ENCODE measurements around the gene SCN11A.
A peak's percentile ranks its signal among the peaks of the same experiment; 100 is the strongest.

Gene SCN11A

DNA sequence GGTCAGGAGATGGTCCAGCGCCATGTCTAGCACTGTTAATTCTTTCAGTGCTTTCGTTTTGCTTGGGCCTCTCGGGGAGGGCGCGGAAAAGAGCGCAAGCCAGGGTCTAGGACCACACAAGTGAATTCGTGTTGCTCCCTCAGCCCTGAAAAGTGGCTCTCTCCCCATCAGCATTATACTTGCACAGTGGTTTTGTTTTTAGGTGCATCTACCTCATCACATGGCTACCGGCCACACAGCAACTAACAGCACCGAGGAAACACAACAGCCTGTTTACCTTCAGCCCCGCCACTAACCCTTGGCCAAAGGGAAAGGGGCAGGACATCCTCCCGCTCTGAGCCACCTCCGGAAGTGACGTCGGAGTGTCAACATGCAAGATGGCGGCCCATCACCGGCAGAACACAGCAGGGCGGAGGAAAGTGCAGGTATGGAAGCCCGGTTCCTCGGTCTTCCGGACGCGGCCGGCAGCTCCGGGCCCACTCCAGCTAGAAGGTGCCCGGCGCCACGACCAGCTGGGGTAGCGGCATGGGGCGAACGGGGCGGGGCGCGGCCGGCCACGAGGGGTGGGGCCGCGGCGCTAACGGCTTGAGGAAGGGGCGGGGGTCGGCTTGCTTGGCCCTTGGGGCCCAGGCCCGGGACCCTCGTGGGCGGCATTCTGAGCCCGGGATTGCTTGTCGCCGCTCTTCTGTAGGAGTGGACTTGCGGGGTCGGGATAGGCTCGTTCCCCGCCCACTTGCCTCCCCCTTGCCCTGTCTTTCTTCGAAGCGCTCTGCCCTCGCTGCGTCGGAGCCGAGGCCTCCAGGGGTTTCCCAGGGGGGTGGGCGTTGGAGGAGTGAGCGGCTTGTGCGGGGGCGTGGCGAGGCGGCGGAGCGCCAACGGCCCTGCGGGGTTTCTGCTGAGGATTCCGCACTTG, at the start of gene SCN11A, which contains the start of gene WDR48:
TSS of gene SCN11A (minus strand) at position 296 of the 913 bp plus-strand sequence. CDS start 101,582 bp downstream, outside the sequence.
TSS of gene WDR48 (plus strand) at position 368 of the 913 bp plus-strand sequence. CDS start at position 378, 10 bp downstream.
- DNase-seq: peak; percentile 92

DNA sequence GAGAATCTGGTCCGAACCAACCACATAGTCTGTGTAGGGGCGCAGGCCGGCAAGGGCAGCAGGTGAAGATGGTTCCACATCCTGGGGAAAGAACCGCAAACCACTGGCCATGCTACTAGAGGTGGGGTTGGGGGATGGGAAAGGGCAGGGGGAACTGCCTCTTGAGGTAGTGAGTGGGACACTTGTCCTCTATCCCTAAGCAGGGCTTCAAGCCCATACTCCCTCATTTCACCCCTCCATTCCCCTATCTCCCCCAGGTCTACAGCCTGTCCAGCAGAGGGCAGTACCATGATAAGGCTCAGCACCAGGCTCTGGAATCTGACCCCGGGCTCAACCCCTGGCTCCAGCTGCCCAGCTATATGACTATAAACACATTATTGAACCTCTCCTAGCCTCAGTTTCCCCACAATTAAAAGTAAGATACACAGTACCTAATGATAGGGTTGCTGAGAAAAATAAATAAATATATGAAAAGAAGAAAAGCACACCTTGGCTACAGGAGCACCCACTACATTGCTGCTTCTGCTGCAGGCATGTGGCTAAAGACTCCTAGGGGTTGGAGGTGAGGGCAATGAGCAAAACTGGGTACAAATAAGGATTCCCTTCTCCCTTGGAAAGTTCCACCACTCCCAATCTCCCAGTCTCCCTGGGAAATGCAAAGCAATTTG, 49.4 kb upstream of the SCN11A start:
- peak; percentile 53 for DNase-seq

DNA sequence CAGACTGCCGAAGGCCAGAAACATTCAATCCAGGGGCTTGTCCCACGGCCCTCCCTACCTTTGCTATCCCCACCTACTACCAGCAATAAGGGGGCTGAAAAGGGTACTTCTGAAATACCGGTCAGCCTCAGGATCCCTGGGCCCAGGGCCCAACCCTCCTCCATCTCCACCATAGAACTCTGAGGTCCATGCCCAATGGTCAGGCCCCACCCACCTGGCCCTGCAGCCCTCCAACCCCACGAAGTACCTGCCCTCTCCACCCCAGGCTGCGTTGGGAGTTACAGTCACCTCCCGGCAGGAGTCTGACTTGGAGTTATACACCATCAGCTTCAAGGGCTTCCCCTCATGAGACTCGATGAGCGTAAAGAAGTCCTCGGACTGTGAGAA, 48.7 kb upstream of the SCN11A start:
- DNase-seq: no peak

DNA sequence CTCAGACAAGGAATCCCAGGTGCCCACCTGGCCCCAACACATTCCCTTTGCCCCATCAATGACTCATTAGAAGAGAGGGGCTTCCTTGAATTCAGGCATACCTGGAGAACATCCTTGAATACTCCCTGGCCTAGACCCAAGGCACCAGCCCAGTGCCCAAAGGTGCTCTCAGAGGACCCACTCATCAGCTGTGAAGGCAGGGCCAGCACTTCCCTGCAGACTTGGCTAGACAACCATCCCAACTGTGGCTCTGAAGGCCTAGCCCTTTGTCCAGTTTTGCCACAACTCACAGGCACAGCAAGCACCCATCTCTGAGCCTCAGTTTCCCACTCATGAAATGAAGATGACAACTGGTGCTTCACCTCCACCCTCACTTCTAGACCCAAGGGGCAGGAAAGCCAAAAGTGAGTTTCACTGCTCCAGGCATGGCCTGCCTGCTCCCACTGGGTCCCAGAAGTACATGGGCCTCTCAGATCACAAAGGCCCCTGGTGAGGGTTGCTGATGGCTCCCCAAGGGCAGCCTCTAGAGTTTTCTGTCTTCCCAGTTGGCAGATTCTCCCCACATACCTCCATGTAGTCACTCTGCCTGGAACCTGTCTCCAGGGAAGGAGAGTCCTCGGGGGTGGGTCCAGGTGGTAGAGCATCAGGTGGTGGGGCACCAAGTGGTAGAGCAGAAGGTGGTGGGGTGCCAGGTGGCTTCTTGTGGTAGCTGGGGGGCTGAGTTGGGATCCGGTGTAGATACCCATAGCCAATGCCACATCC, 48.2 kb upstream of the SCN11A start:
- DNase-seq: no peak

DNA sequence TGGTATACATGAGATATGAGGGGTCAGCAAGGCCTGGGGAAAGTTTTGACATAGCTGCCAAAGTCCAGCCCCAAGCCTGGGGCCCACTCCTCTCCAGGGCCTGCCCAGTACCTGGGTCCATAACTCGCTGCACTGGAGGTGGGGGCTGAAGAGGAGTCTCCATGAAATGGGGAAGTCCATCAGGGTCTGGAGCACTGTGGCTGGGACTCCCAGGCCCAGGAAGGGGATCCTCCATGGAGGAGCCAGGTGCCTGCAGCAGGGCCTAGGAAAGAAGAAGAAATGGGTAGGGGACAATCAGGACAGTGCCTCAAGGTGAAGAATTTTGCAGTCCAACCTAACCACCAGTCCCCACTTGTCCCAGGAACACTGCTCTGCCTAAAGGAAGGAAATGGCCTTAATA, 47.5 kb upstream of the SCN11A start:
- no peak for DNase-seq

DNA sequence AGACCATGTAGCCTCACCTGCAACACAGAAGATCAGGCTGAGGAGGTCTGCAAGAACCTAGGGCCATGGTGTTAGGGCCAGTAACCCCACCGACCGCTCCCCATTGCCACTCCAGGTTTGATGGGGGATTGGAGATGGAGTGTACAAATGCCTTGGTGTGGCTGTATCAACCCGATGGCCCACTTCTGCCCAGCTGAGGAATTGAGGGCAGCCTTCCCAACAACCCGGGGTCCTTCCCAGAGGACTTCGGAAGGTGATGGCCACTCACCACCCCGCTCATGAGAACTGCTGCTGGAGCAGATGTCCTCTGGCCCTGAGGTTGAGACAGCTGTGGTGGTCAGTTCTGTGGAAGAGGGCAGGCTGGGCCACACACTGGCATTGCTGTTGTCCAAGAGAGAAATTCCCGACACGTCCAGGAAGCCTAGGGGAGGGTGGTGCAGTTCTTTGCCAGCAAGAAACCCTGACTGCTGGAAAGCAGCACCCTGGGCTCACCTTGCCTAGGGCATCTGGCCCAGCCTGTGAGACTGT, 46.8 kb upstream of the SCN11A start:
- no peak for DNase-seq

DNA sequence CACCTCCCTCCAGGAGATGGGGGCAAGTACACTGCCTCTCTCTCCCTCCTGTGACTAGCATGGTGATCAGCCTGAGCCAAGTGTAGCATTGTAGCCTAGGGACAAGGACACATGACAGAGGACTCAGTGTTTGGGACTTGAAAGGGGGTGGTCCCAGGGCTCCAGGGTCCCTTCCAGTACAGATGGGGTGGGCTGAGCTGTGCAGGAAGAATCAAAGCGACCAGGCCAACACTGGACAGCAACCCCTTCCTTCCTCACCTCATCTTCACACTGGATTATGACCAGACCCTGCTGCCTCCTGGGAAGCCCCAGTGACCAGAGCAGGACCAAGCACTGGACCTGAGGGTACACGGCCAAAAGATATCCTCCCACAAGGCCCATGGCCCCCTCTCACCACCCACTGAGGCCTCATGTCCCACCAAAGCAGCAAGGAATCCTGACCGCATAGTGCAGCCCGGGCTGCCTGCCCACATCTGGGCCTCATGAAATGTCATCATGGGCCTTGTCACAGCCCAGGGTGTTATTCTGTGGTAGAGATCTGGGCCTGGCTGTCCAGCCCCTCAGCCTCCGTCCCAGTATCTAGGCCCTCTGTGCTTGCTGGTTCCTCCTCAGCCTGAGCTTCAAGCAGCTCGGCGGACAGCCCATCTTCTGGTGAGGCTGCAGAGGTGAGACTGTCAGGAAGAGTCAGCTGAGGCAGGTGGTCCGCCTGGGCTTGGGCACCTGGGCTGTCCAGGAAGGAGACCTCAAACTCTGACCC, 46.1 kb upstream of the SCN11A start:
- no peak for DNase-seq

DNA sequence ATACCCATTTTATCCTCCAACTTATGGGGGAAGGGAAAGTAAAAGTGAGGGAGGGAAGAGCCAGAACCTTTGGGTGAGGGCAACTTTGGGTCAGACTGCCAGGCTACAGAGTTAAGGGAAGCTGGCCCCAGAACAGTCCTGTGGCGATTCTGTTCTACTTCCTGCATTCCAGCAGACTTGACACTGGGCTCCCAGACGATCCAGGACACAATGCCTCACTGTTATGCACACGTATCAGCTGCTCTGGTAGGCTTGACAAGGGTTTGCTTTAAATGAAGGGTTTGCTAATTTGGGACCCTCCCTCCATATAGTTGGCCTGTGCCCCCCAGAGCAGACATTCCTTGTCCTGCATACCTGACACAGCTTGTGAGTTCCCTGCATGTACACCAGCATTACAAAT, 45.0 kb upstream of the SCN11A start:
- no peak for DNase-seq

DNA sequence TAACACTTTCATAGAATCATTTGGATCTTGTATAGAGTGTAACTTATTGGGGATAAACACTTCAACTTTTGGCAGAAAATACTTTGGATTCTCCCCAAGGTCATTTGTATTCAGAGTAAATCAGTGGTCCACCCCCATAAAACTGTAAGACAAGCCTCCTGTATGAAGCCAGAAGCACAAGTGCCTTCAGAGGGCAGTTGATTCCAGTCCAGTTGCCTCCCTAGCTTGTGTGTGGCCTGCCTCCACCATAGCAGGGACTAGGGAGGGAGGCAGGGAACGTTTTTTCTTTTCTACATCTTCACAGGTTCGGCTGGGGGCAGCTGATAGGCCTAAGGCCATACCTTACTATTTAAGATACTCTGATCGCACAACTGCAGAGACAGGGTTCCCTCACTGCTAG, 44.0 kb upstream of the SCN11A start:
- no peak for DNase-seq

DNA sequence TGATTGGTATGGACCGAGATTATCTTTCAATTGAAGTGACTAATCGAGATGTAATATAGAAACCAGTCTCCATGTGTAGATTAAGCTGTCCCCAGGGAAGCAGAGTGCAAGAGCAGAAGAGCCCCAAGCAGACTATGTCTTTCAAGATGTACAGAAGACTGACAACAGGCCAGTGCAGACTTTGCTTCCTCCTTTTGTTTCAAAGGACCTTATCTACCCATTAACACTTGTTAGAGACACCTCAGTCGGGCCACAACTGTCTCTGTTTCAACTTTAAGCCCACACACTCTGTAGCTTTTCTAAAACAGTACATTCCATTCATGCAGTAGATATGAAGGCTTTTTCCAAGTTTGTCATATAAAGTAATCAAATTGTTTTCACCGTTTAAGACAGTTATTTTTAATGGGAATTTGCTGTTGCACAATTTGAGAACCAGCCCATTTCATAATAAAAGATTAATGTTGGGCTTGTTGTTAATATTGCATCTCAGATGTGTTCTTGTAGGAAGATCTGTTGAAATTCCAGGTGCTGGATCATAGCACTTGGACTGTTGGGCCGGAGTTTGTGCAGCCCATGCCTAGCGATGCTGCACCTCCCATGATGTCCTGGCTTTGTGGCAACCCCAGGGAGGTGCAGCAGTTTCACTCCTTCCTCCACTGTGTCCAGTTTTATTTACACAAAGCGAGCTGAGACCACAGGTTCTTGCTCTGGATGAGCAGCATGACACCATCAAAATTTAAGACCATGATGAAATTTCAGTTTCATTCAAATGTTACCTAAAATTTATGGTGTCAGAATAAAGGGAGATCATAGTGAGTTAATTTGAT, 43.3 kb upstream of the SCN11A start:
- no peak for DNase-seq

DNA sequence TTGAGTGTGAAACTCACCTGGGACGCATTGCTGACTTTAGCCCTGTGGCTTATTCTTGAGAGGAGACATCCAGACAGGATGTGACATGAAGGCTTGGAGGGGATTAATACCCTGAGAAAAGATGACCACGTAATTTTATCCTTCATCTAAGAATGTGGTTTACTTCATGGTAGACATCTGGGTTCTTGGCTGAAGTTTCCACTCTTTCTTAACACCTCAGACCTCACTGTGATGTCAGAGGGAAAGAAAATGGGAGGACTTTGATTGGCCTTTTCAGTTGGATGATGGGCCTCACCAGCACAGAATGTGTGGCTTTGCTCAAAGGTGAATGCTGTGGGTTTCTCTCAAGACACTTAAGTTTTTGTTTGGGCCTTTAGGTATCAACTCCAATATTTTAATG, 39.2 kb upstream of the SCN11A start:
- DNase-seq: no peak

DNA sequence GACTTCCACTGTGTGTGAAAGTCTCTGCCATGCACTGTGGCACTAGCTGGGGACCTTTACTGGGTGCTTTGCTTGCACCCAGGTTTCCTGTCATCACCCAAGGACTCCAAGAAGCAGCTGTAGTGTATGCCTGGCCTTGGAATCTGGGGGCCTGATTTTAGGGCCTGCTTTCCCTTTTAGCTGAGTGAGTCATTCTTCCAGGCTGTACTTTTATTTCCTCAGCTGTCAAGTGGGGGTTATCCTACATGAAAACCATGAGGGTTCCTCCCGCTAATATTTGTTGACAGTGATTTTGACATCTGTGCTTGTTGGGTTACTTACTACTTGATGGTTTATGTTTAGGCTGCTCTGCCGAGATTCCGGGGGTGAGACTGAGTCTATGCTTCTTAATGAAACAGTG, 37.1 kb upstream of the SCN11A start:
- DNase-seq: no peak

DNA sequence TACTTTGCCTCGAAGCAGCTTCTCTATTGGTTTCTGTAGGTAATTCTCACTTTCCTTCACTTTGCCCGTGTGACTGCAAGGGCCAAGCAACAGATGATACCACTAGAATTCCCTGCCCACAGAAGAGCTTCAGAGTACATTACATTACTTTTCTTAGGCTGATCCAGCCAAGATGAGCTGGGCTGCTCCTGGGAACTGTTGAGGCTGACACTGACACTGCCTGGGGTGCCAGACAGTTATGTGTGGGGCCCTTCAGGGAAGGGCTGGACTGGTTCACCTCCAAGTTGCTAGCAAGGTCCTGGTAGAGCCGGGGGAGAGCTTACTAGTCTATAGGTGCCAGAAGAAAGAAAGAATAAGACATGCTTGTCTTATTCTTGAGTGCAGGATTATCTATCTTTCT, 36.7 kb upstream of the SCN11A start:
- DNase-seq: no peak

DNA sequence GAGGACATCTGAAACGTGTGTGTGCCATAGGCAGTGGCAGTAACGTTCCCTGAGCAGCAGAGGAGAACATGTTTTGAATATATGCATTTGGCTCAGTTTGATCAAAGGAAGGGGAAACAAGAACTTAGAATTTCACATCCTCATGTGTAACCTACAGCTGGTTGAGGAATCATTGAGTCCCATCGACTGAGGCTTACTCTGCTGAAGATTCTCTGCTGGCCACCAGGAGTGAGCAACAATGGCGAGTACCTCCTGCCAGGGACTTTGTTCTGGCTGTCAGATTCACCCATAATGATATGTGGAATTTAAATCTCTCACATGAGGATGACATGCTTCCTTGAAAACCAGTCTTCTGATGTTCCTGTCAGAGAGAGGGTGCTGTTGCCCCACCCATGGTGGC, 34.4 kb upstream of the SCN11A start:
- DNase-seq: no peak

DNA sequence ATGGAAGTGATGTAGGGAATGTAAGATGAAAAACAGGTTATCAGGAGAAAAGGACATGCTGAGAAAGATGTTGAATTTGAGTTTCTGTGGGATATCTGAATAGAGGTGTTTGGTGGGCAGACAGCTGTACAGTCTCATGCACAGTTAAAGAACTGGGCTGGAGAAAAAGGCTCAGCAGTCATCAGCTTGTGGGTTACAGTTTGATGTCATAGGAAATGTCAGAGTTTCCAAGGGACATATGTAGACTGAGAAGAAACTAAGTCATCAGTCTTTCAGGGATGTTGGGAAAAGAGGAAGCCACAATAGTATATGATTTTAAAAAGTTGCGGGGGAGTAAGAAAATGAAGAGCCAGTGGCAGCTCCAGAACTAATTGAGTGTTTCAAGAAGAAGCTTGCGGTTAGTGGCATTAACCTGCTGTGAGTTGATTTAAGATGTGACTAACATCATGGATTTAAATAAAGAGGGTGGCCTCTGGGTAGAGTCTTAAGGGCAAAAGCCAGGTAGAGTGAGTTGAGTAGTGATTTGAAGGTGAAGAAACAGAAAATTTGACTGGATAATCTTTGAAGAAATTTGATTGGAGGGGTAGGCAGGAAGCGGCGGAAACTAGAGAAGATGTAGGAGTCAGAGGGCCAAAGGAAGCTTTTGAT, 31.0 kb upstream of the SCN11A start:
- DNase-seq: no peak

DNA sequence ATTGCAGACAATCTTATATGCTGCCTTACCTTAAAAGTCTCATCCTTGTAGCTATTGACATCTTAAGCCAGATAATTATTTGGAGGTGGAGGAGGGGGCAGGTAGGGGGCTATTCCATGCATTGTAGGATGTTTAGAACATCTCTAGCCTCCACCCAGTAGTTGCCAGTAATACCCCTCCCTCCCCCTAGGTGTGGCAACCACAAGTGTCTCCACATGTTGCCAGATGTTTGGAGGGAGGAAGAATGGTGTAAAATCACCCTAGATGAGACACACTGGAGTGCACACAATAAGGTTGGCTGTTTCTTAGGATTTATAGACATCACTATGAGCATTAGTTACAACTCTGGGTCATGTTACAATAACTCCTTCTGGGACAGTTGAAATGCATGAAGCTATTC, 28.3 kb upstream of the SCN11A start:
- no peak for DNase-seq

DNA sequence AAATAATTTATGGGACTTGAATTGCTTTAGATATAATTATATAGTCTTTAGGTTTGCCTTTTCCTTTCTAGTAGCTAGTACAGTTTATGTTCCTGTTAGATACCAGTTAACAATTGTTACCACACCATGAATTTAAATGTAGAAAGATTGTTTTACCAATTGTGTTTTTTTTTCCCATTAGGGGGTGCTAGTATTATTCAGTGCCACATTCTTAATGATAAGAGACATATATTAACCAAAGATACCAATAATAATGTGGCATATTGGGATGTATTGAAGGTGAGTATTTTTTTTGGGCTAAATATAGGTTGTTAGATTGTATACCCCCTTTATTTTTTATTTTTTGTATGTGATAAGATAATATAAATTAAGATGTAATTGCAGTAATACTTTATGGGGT, 27.8 kb upstream of the SCN11A start:
- no peak for DNase-seq

DNA sequence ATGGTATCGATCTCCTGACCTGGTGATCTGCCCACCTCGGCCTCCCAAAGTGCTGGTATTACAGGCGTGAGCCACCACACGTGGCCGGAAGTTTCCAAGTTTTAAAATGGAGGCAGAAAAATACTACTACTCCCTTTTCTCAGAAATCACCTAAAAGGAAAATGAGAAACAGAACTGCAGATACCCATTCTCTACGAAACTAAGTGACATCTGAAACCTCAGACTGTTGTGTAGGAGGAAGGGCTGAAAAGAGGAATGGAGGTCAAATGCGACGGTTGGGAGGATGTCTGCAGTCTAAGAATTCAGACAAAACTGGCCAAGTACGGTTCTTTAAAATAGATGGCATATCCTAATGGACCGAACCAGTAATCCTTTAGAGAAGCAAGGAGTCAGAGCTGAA, 24.2 kb upstream of the SCN11A start:
- no peak for DNase-seq

DNA sequence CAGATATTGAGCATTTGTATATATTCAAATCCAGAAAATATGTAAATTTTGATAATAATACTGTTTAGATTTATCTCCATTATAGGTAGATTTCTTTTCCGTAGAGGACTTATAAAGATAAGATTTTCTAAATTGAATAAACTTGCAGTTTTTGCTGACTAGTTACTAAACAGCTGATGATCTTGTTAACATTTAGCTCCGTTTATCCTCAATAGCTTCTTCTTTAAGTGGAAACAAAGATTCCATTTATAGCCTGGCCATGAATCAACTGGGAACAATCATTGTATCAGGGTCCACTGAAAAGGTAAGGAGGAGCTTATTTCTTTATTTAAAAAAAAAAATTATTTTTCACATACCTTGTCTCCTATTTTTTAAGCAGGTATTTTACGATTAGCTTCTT, 16.8 kb upstream of the SCN11A start:
- DNase-seq: no peak

DNA sequence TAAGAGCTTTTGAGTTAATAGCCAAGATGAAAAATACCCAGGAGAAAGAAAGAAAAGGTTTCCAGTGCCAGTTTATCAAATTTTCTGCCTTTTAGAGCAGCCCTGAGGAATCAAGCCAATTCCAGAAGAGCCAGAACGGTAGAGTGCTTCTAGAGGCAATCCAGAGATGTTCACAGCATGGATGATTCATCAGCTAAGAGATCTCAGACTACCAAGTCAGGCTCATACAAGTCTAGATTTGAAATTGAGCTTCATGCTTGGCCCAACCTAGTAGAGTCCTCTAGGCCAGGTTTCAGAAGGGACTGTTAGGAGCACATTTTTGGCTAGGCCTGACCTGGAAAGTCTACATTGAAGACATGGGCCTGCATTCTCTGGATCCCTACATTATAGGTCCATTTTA, 15.5 kb upstream of the SCN11A start:
- DNase-seq: no peak

DNA sequence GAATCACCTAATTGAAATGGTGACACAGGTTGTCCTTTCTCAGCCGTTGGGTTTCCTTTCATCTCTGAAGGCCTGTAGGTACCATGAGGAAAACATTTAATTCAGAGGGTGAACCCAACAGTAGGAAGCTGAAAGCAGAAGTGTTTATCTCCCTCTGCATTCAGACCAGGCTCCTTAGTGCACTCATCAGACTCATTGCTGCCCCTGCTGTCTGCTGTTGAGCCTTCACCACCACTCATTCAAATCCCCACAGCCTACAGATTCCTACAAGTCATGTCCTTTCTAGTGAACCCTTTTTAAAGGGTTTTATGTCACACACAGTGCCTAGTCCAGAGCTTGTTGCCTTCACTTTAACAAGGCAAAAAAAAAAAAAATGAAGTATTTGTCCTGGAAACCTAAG, 13.5 kb upstream of the SCN11A start:
- DNase-seq: peak; percentile 27
